AG04450 (cell line): ENCODE measurements around the gene NTPCR. TPM values are rescaled to one million over a fixed set of nuclear protein-coding genes. Genes with fewer than 3 reads are reported as not detected.

Source experiments
- CTCF ChIA-PET: fragments of 300-600, 350-600 bp; formaldehyde crosslinking; extraction: SDS; loops from one replicate; lab custom pipeline; 2022; ENCODE audit warnings: antibody characterized with exemption, inconsistent platforms; lab: Charles Lee
- POLR2A ChIA-PET: fragments of 350-600 bp; formaldehyde crosslinking; extraction: SDS; loops from one replicate; lab custom pipeline; 2021; ENCODE audit warnings: antibody characterized with exemption, inconsistent platforms; lab: Yijun Ruan, JAX
- DNase-seq: peaks from one replicate; pipeline ENCODE4 v3.0.0-alpha.2; 2011; ENCODE audit warnings: low read depth, low spot score
- H3K27ac ChIP-seq: one replicate; pipeline ENCODE4 v1.5.1; 2012; ENCODE audit warnings: low read depth, low read length, control low read depth
- H3K27me3 ChIP-seq: one replicate; pipeline ENCODE4 v1.6.0; 2012; ENCODE audit warnings: low read length; ENCODE audit not compliant: control insufficient read depth, insufficient read depth
- H3K4me3 ChIP-seq: 2 replicates; pipeline ENCODE4 v1.5.1; 2011; ENCODE audit warnings: mild to moderate bottlenecking, low read depth, low read length, control low read depth
- H3K9me3 ChIP-seq: 2 replicates; pipeline ENCODE4 v1.5.1; 2012; ENCODE audit warnings: low read length; ENCODE audit not compliant: control insufficient read depth, insufficient read depth
- CTCF ChIP-seq: IDR thresholded peaks from 2 replicates; pipeline ENCODE4 v1.5.1; 2011; ENCODE audit warnings: low read depth, low read length, control low read depth, inconsistent platforms
- polyA plus RNA-seq: library from polyadenylated mRNA; depleted of rRNA; stranded (reverse); fragments of >200 nt; gene quantifications from 2 replicates; pipeline ENCODE4 v1.2.3, GENCODE V29; 2011

NTPCR gene
- polyA plus RNA-seq, 1 experiment, result 59.0 TPM

GRCh38 chr1:232917053-232917452 is 33.4 kb upstream of the NTPCR start:
- ChIA-PET CTCF (no interaction called here), POLR2A (no interaction called here)

GRCh38 chr1:232921381-232921780 is 29.0 kb upstream of the NTPCR start:
- H3K27ac ChIP-seq, result no peak overlapping the region
- no peak for DNase-seq
- no peaks in the 10 kb centered on the region for H3K9me3 ChIP-seq
- H3K4me3 ChIP-seq, result no peak overlapping the region
- no peak for TF ChIP-seq CTCF
- H3K27me3 ChIP-seq, result no peaks in the 10 kb centered on the region
- POLR2A ChIA-PET, result interaction anchor here (0.7 to 1.0 kb wide), 2 partner anchors 291 to 492 kb away, joined by 3 to 5 read pairs; partner anchors contain the start of gene SIPA1L2
- CTCF ChIA-PET, result no interaction called here

More at GRCh38 chr1:232917053-232917452, 33.4 kb upstream of the NTPCR start:
- H3K27me3 ChIP-seq, result no peaks in the 10 kb centered on the region
- TF ChIP-seq CTCF, result no peak
- no peaks in the 10 kb centered on the region for H3K9me3 ChIP-seq
- no peak overlapping the region for H3K27ac ChIP-seq
- no peak for DNase-seq
- H3K4me3 ChIP-seq, result no peak overlapping the region

- Histone ChIP-seq H3K4me3 (no peak overlapping the region), H3K9me3 (no peaks in the 10 kb centered on the region), H3K27ac (no peak overlapping the region), H3K27me3 (no peaks in the 10 kb centered on the region)
- no peak for TF ChIP-seq CTCF
- ChIA-PET CTCF (interaction anchor here (1.1 kb wide), 1 partner anchor 31 kb away, joined by 3 read pairs; no protein-coding TSS in a partner anchor), POLR2A (no interaction called here)
- peak; percentile 30 for DNase-seq
Observed at GRCh38 chr1:232922485-232922884, 27.9 kb upstream of the NTPCR start.

GRCh38 chr1:232923739-232924386 is 26.5 kb upstream of the NTPCR start:
- Histone ChIP-seq H3K27me3 (no peaks in the 10 kb centered on the region), H3K4me3 (no peak overlapping the region), H3K27ac (no peak overlapping the region), H3K9me3 (no peaks in the 10 kb centered on the region)
- CTCF ChIA-PET, result interaction anchor here (1.1 kb wide), 1 partner anchor 30 kb away, joined by 3 read pairs; no protein-coding TSS in a partner anchor
- no peak for DNase-seq
- no peak for TF ChIP-seq CTCF
- POLR2A ChIA-PET, result no interaction called here

GRCh38 chr1:232924874-232925273 is 25.5 kb upstream of the NTPCR start:
- Histone ChIP-seq H3K27ac (no peak overlapping the region), H3K4me3 (no peak overlapping the region)

More at GRCh38 chr1:232924874-232925273, 25.5 kb upstream of the NTPCR start:
- Histone ChIP-seq H3K27me3 (no peaks in the 10 kb centered on the region), H3K9me3 (no peaks in the 10 kb centered on the region)
- no peak for TF ChIP-seq CTCF
- ChIA-PET POLR2A (no interaction called here), CTCF (no interaction called here)
- no peak for DNase-seq
